BJ (cell line): ENCODE data around the gene THEM5. TPM values are rescaled to one million over a fixed set of nuclear protein-coding genes. Genes with fewer than 3 reads are reported as not detected.

ENCODE experiments used
- CTCF ChIA-PET: fragments of 350-600 bp; formaldehyde crosslinking; extraction: SDS; loops from one replicate; lab custom pipeline; 2021; ENCODE audit warnings: antibody characterized with exemption, inconsistent platforms; lab: Yijun Ruan, JAX
- POLR2A ChIA-PET: fragments of 300-600 bp; sonication (Branson Sonifier 250); formaldehyde crosslinking; extraction: SDS; loops from one replicate; lab custom pipeline; 2021; ENCODE audit warnings: antibody characterized with exemption; lab: Charles Lee
- DNase-seq: peaks from one replicate; pipeline ENCODE4 v3.0.0-alpha.2; 2011; ENCODE audit warnings: low read depth
- H3K27me3 ChIP-seq: 2 replicates; pipeline ENCODE4 v1.6.0; 2011; ENCODE audit warnings: low read length; ENCODE audit not compliant: control insufficient read depth, insufficient read depth
- H3K36me3 ChIP-seq: 2 replicates; pipeline ENCODE4 v1.5.1; 2011; ENCODE audit warnings: low read length; ENCODE audit not compliant: control insufficient read depth, insufficient read depth
- H3K4me3 ChIP-seq: 2 replicates; pipeline ENCODE4 v1.5.1; 2011; ENCODE audit warnings: low read depth, mild to moderate bottlenecking, control low read depth, low read length
- polyA plus RNA-seq: library from polyadenylated mRNA; depleted of rRNA; stranded (reverse); fragments of >200 nt; gene quantifications from 2 replicates; pipeline ENCODE4 v1.2.3, GENCODE V29; 2011
- TF ChIP-seq, protein P1 (sequence below): IDR thresholded peaks from 2 replicates; pipeline ENCODE4 v1.5.1; 2011; ENCODE audit warnings: low read depth, mild to moderate bottlenecking, control low read depth, inconsistent platforms, low read length, moderate library complexity; ENCODE audit not compliant: insufficient read depth

THEM5 gene
- polyA plus RNA-seq, 1 experiment: not detected

DNA sequence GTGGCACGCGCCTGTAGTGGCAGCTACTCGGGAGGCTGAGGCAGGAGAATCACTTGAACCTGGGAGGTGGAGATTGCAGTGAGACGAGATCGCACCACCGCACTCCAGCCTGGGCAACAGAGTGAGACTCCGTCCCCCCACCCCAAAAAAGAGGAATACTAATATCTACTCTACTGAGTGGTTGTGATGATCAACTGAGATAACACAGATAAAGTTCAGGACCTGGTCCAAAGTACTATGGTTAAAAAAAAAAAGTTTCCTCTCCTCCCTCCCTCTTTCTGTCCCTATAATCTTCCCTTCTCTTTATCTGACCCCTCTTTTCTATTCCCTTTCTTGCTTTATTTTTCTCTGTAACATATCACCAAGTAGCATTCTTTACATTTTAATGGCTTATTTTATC is 17.9 kb downstream of the THEM5 start:
- TF ChIP-seq, protein P1, sequence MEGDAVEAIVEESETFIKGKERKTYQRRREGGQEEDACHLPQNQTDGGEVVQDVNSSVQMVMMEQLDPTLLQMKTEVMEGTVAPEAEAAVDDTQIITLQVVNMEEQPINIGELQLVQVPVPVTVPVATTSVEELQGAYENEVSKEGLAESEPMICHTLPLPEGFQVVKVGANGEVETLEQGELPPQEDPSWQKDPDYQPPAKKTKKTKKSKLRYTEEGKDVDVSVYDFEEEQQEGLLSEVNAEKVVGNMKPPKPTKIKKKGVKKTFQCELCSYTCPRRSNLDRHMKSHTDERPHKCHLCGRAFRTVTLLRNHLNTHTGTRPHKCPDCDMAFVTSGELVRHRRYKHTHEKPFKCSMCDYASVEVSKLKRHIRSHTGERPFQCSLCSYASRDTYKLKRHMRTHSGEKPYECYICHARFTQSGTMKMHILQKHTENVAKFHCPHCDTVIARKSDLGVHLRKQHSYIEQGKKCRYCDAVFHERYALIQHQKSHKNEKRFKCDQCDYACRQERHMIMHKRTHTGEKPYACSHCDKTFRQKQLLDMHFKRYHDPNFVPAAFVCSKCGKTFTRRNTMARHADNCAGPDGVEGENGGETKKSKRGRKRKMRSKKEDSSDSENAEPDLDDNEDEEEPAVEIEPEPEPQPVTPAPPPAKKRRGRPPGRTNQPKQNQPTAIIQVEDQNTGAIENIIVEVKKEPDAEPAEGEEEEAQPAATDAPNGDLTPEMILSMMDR: no peak
- ChIA-PET POLR2A (no interaction called here), CTCF (interaction anchor here (0.8 to 1.4 kb wide), 3 partner anchors 11 to 25 kb away, joined by 3 to 5 read pairs (median 3); no protein-coding TSS in a partner anchor)
- H3K4me3 ChIP-seq: no peak overlapping the region
- DNase-seq: no peak
- H3K27me3 ChIP-seq: peaks cover 24% of the 10 kb centered on the region
- no peaks in the 10 kb centered on the region for H3K36me3 ChIP-seq

- Histone ChIP-seq H3K36me3 (no peaks in the 10 kb centered on the region), H3K4me3 (no peak overlapping the region), H3K27me3 (peaks cover 16% of the 10 kb centered on the region)
- POLR2A ChIA-PET: no interaction called here
- no peak for DNase-seq
- CTCF ChIA-PET: no interaction called here
- TF ChIP-seq, protein P1: no peak
Measured at GRCh38 chr1:151834239-151834638, 19.3 kb downstream of the THEM5 start.

- TF ChIP-seq, protein P1: no peak
- no peak for DNase-seq
- no peak overlapping the region for H3K4me3 ChIP-seq
- H3K27me3 ChIP-seq: peaks cover 13% of the 10 kb centered on the region
- H3K36me3 ChIP-seq: no peaks in the 10 kb centered on the region
- ChIA-PET CTCF (no interaction called here), POLR2A (no interaction called here)
Measured at GRCh38 chr1:151833172-151833900, 20.2 kb downstream of the THEM5 start.

DNA sequence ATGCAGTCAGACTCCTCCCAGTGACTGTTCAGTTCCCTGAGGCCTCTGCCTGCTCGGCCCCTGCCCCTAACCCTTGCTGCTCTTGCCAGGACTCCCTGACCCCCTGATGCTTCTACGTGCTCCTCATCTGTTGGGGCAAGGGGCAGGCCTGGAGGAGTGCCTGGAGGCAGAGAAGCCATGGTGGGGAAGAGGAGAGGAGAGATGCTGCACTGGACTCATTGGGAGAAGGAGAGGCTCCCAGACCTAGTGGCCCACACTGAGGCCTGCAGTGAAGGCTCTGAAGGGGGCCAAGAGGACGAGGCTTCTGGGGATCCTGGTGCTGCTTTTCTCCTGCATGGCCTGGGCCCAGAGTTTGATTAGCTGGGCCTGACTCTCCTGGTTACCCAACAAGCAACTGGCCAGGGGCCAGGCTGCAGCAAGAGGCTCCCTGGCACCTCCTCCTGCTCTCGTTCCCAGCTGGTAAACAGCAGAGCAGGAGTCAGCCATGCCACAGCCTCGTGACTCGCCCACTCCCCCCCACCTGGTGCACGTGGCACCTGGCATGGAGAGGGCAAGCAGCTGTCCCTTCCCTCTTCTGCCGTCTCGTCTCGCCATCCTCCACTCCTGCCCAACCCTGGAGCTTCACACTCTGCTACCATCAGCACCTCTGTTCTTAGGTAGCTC is 21.1 kb downstream of the THEM5 start:
- ChIA-PET POLR2A (no interaction called here), CTCF (interaction anchor here (1.1 kb wide), 1 partner anchor 11 kb away, joined by 3 read pairs; no protein-coding TSS in a partner anchor)
- Histone ChIP-seq H3K27me3 (peaks cover 10% of the 10 kb centered on the region), H3K36me3 (no peaks in the 10 kb centered on the region), H3K4me3 (no peak overlapping the region)
- no peak for DNase-seq
- TF ChIP-seq, protein P1: no peak

DNA sequence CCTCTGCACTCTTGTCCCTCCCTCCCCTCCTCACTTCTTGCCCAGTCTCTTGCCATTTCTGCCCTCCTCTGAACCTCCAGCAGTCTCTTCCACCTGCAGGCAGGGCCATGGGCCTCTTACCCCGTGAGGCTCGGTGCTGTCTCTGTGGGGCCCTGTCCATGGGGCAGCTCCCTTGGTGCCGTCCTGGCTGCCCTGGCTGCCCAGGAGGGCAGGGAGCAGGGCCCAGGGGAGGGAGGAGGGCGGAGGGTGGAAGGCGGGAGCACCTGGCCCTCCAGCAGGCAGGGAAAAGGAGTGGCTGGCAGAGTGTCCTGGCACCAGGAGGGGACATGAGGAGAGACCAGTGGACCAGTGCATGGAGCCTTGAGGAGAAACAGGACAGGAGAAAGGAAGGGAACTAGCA is 21.9 kb downstream of the THEM5 start, which contains the start of gene RORC:
RORC (minus strand) TSS at position 198 of the 400 bp plus-strand sequence; CDS start at position 160, 38 bp downstream.
- DNase-seq: no peak
- no peaks in the 10 kb centered on the region for H3K36me3 ChIP-seq
- H3K27me3 ChIP-seq: peaks cover 6% of the 10 kb centered on the region
- POLR2A ChIA-PET: no interaction called here
- CTCF ChIA-PET: interaction anchor here (1.1 kb wide), 1 partner anchor 12 kb away, joined by 3 read pairs; no protein-coding TSS in a partner anchor
- H3K4me3 ChIP-seq: no peak within 1 kb of the TSS
- TF ChIP-seq, protein P1: no peak
